IMR-90 (cell line): Measurements from ENCODE around the gene EIF2B5. TPM values are rescaled to one million over a fixed set of nuclear protein-coding genes. Genes with fewer than 3 reads are reported as not detected.

Source experiments
- ATAC-seq: fragments of 200-7000 bp; cut with Tn5 transposase; 2 replicates; pipeline ENCODE4 v1.9.1; 2020; ENCODE audit warnings: low read depth, mild to moderate bottlenecking, moderate library complexity
- BruUV-seq: library from RNA; stranded (reverse); fragments of 400-500 nt; replicated peaks from 2 replicates; lab custom pipeline; 2021; lab: Mats Ljungman, UMichigan
- CTCF ChIA-PET: fragments of 300-600 bp; formaldehyde crosslinking; extraction: SDS; loops from one replicate; lab custom pipeline; 2021; ENCODE audit warnings: antibody characterized with exemption; lab: Yijun Ruan, JAX
- POLR2A ChIA-PET: fragments of 300-600 bp; sonication (Branson Sonifier 250); formaldehyde crosslinking; loops from one replicate; lab custom pipeline; 2022; ENCODE audit warnings: antibody characterized with exemption; ENCODE audit not compliant: unreplicated experiment; lab: Charles Lee
- DNase-seq: peaks from one replicate; pipeline ENCODE4 v3.0.0; 2013
- H2AFZ ChIP-seq: replicated peaks from 2 replicates; pipeline ENCODE3; 2013; ENCODE audit warnings: low read length, mild to moderate bottlenecking; ENCODE audit not compliant: poor library complexity
- H2AK5ac ChIP-seq: 2 replicates; pipeline ENCODE4 v1.6.1; 2013; ENCODE audit warnings: low read depth, low read length, inconsistent platforms
- H2AK9ac ChIP-seq: replicated peaks from 2 replicates; pipeline ENCODE3; 2013; ENCODE audit warnings: mild to moderate bottlenecking, low read depth, low read length, moderate library complexity; ENCODE audit not compliant: poor library complexity
- H2BK120ac ChIP-seq: 2 replicates; pipeline ENCODE4 v1.6.1; 2013; ENCODE audit warnings: low read depth, low read length, inconsistent platforms
- H2BK15ac ChIP-seq: 3 replicates; pipeline ENCODE4 v1.6.1; 2013; ENCODE audit warnings: low read depth, low read length, inconsistent platforms
- H2BK20ac ChIP-seq: 2 replicates; pipeline ENCODE4 v1.6.1; 2013; ENCODE audit warnings: low read depth, mild to moderate bottlenecking, inconsistent platforms, low read length, moderate library complexity
- H2BK5ac ChIP-seq: 2 replicates; pipeline ENCODE4 v1.6.1; 2013; ENCODE audit warnings: mild to moderate bottlenecking, low read depth, low read length, inconsistent platforms; ENCODE audit not compliant: poor library complexity, severe bottlenecking
- H3K14ac ChIP-seq: replicated peaks from 2 replicates; pipeline ENCODE4 v1.6.1; 2013; ENCODE audit warnings: low read depth, low read length, inconsistent platforms
- H3K18ac ChIP-seq: 2 replicates; pipeline ENCODE4 v1.6.1; 2013; ENCODE audit warnings: low read depth, low read length, control low read depth
- H3K23ac ChIP-seq: 2 replicates; pipeline ENCODE4 v1.6.1; 2013; ENCODE audit warnings: low read depth, low read length, inconsistent platforms
- H3K27ac ChIP-seq: 2 replicates; pipeline ENCODE4 v1.5.1; 2013; ENCODE audit warnings: mild to moderate bottlenecking, control low read depth, low read length; ENCODE audit not compliant: insufficient read depth
- H3K27me3 ChIP-seq: 2 replicates; pipeline ENCODE4 v1.6.1; 2013; ENCODE audit warnings: low read length; ENCODE audit not compliant: control insufficient read depth, insufficient read depth
- H3K36me3 ChIP-seq: 2 replicates; pipeline ENCODE4 v1.6.1; 2013; ENCODE audit warnings: low read length, mixed read lengths; ENCODE audit not compliant: control insufficient read depth, insufficient read depth
- H3K4ac ChIP-seq: 2 replicates; pipeline ENCODE4 v1.6.1; 2013; ENCODE audit warnings: low read depth, low read length, inconsistent platforms
- H3K4me1 ChIP-seq: 2 replicates; pipeline ENCODE4 v1.6.1; 2013; ENCODE audit warnings: low read length, mixed read lengths; ENCODE audit not compliant: control insufficient read depth, insufficient read depth
- H3K4me2 ChIP-seq: 2 replicates; pipeline ENCODE4 v1.6.1; 2013; ENCODE audit warnings: low read depth, mild to moderate bottlenecking, control low read depth, low read length, moderate library complexity
- H3K4me3 ChIP-seq: 2 replicates; pipeline ENCODE4 v1.5.1; 2013; ENCODE audit warnings: low read depth, mild to moderate bottlenecking, control low read depth, low read length, moderate library complexity; ENCODE audit not compliant: insufficient read depth
- H3K56ac ChIP-seq: 2 replicates; pipeline ENCODE4 v1.6.1; 2013; ENCODE audit warnings: low read length, inconsistent platforms; ENCODE audit not compliant: insufficient read depth; ENCODE audit errors: extremely low read depth
- H3K79me1 ChIP-seq, 2 experiments: 2 replicates each; pipeline ENCODE4 v1.6.1; 2013; ENCODE audit warnings: low read length in 2 of 2, inconsistent platforms in 1 of 2, low read depth in 1 of 2
- H3K9ac ChIP-seq: 2 replicates; pipeline ENCODE4 v1.6.1; 2013; ENCODE audit warnings: low read depth, low read length, control low read depth
- H3K9me1 ChIP-seq: 2 replicates; pipeline ENCODE4 v1.6.1; 2013; ENCODE audit warnings: low read length, inconsistent platforms; ENCODE audit not compliant: insufficient read depth
- H3K9me3 ChIP-seq: 2 replicates; pipeline ENCODE4 v1.6.1; 2013; ENCODE audit warnings: low read length; ENCODE audit not compliant: control insufficient read depth, insufficient read depth
- H4K20me1 ChIP-seq: 2 replicates; pipeline ENCODE4 v1.6.1; 2013; ENCODE audit warnings: low read length, inconsistent platforms; ENCODE audit not compliant: insufficient read depth
- H4K5ac ChIP-seq: 2 replicates; pipeline ENCODE4 v1.6.1; 2013; ENCODE audit warnings: mild to moderate bottlenecking, low read depth, low read length, control low read depth
- H4K8ac ChIP-seq, 2 experiments: 2 replicates each; pipeline ENCODE4 v1.6.1; 2013; ENCODE audit warnings: low read depth in 2 of 2, low read length in 2 of 2, control low read depth in 1 of 2, inconsistent platforms in 1 of 2
- H4K91ac ChIP-seq: 2 replicates; pipeline ENCODE4 v1.6.1; 2013; ENCODE audit warnings: low read depth, low read length, inconsistent platforms; ENCODE audit not compliant: insufficient read depth
- BHLHE40 ChIP-seq: fragments of 150-350 bp; IDR thresholded peaks from 2 replicates; pipeline ENCODE4 v1.6.1; 2016; ENCODE audit warnings: mild to moderate bottlenecking, low read depth, low read length
- CEBPB ChIP-seq: IDR thresholded peaks from 2 replicates; pipeline ENCODE4 v1.6.1; 2012; ENCODE audit warnings: low read depth, low read length, improper control_type of control experiment
- CHD1 ChIP-seq: IDR thresholded peaks from 2 replicates; pipeline ENCODE4 v1.6.1; 2012; ENCODE audit warnings: low read depth, low read length, improper control_type of control experiment
- CTCF ChIP-seq: conservative IDR thresholded peaks from 2 replicates; pipeline ENCODE4 v1.5.1; 2012; ENCODE audit warnings: mild to moderate bottlenecking, low read depth, low read length, improper control_type of control experiment
- ELK1 ChIP-seq: fragments of 150-350 bp; IDR thresholded peaks from 2 replicates; pipeline ENCODE4 v1.6.1; 2016; ENCODE audit warnings: low read depth, mild to moderate bottlenecking, low read length, moderate library complexity, borderline replicate concordance
- FOS ChIP-seq: fragments of 150-350 bp; IDR thresholded peaks from 2 replicates; pipeline ENCODE4 v1.6.1; 2016; ENCODE audit warnings: low read depth, low read length
- MAFK ChIP-seq: IDR thresholded peaks from 2 replicates; pipeline ENCODE4 v1.6.1; 2012; ENCODE audit warnings: low read depth, low read length, improper control_type of control experiment
- MAZ ChIP-seq: IDR thresholded peaks from 2 replicates; pipeline ENCODE4 v1.6.1; 2012; ENCODE audit warnings: low read depth, mild to moderate bottlenecking, low read length, improper control_type of control experiment, moderate library complexity, borderline replicate concordance
- MXI1 ChIP-seq: IDR thresholded peaks from 2 replicates; pipeline ENCODE4 v1.6.1; 2012; ENCODE audit warnings: low read depth, mild to moderate bottlenecking, low read length, moderate library complexity, borderline replicate concordance
- NFE2L2 ChIP-seq: fragments of 150-350 bp; IDR thresholded peaks from 2 replicates; pipeline ENCODE4 v1.6.1; 2016; ENCODE audit warnings: low read depth, mild to moderate bottlenecking, low read length
- POLR2A ChIP-seq: IDR thresholded peaks from 2 replicates; pipeline ENCODE4 v1.6.1; 2012; ENCODE audit warnings: mild to moderate bottlenecking, low read depth, low read length
- RAD21 ChIP-seq: IDR thresholded peaks from 2 replicates; pipeline ENCODE4 v1.6.1; 2012; ENCODE audit warnings: low read length, improper control_type of control experiment
- RCOR1 ChIP-seq: IDR thresholded peaks from 2 replicates; pipeline ENCODE4 v1.6.1; 2012; ENCODE audit warnings: mild to moderate bottlenecking, low read length, improper control_type of control experiment; ENCODE audit not compliant: insufficient replicate concordance
- RFX5 ChIP-seq: IDR thresholded peaks from 2 replicates; pipeline ENCODE4 v1.8.0; 2012; ENCODE audit warnings: low read depth, mild to moderate bottlenecking, low read length, moderate library complexity
- SMC3 ChIP-seq: fragments of 150-350 bp; IDR thresholded peaks from 2 replicates; pipeline ENCODE4 v1.6.1; 2016; ENCODE audit warnings: low read depth, mild to moderate bottlenecking, antibody characterized with exemption, low read length, moderate library complexity
- USF2 ChIP-seq: fragments of 150-350 bp; IDR thresholded peaks from 2 replicates; pipeline ENCODE4 v1.6.1; 2017; ENCODE audit warnings: mild to moderate bottlenecking, antibody characterized with exemption, low read length, low read depth
- WGBS, 2 experiments: methylation state at CpG; one replicate each; pipeline versions ENCODE4 v1.1.5 to v1.1.7; 2013; ENCODE audit warnings: missing lambda C conversion rate in 2 of 2; ENCODE audit not compliant: insufficient read length in 1 of 2; ENCODE audit errors: extremely low coverage in 2 of 2; 5-methylcytosine and 5-hydroxymethylcytosine counted together
- dilution Hi-C: fragments of 300-500 bp; cut with HindIII; formaldehyde crosslinking; loops from one replicate; pipeline ENCODE4 v1.14.3; 2018; ENCODE audit warnings: low sequenced_read_pairs; ENCODE audit not compliant: unreplicated experiment
- in situ Hi-C: fragments of 300-500 bp; cut with MboI; formaldehyde crosslinking; loops from 3 replicates; pipeline ENCODE4 v1.14.3; 2019; ENCODE audit warnings: low sequenced_read_pairs, inconsistent platforms, mixed read lengths
- intact Hi-C: fragments of 100-400 bp; cut with micrococcal nuclease; formaldehyde crosslinking; loops from 2 replicates; pipeline ENCODE4 v1.10.0; 2022
- polyA plus RNA-seq, 3 experiments: library from polyadenylated mRNA; depleted of rRNA; stranded (reverse); fragments of >200 nt; gene quantifications; 2 replicates each; pipeline ENCODE4 v1.2.3, GENCODE V29; 2012; ENCODE audit warnings: low replicate concordance in 1 of 3
- total RNA-seq: library from RNA; depleted of rRNA; stranded (reverse); fragments of >200 nt; gene quantifications from 2 replicates; pipeline ENCODE4 v1.2.3, GENCODE V29; 2012

The EIF2B5 gene
- total and polyA plus RNA-seq, 2 of the 4 experiments (the other 2 are of a cell fraction): 31.7 to 37.6 TPM

- Histone ChIP-seq H4K5ac (no peak overlapping the region; the same call in 1 of the 2 replicates), H3K27me3 (no peaks in the 10 kb centered on the region), H3K56ac (no peak overlapping the region), H2AK5ac (no peak overlapping the region), H2AFZ (peak overlapping the region; percentile 81), H3K18ac (no peak overlapping the region), H3K4me3 (no peak overlapping the region), H3K36me3 (no peaks in the 10 kb centered on the region), H3K23ac (no peak overlapping the region), H4K8ac (peak overlapping the region in 1 of 2 experiments; percentile 53; a peak in 1 of 4 replicates), H3K9me3 (no peaks in the 10 kb centered on the region), H3K9ac (no peak overlapping the region), H3K14ac (no peak overlapping the region), H3K4me2 (no peak overlapping the region), H2BK20ac (no peak overlapping the region), H2BK15ac (no peak overlapping the region; the same call in 2 of the 3 replicates), H2BK120ac (0 out of 2 replicates have a peak overlapping the region, but pooled peaks have one; percentile 23), H3K27ac (no peak overlapping the region), H3K9me1 (0 out of 2 replicates have a peak, but pooled peaks cover 3% of the 10 kb centered on the region), H2AK9ac (no peak overlapping the region), H2BK5ac (peak overlapping the region; percentile 50), H3K79me1 (no peaks in the 10 kb centered on the region), H3K4me1 (no peaks in the 10 kb centered on the region; the same call in 1 of the 2 replicates), H3K4ac (peak overlapping the region; percentile 61; the same call in 1 of the 2 replicates), H4K20me1 (no peaks in the 10 kb centered on the region), H4K91ac (no peak overlapping the region)
- POLR2A ChIA-PET: no interaction called here
- CTCF ChIA-PET: no interaction called here
- BruUV-seq: no TSS peak
- TF ChIP-seq RFX5 (no peak), CEBPB (no peak), CHD1 (no peak), CTCF (no peak), MXI1 (no peak), BHLHE40 (no peak), FOS (no peak), MAZ (no peak), NFE2L2 (no peak), ELK1 (no peak), SMC3 (no peak), POLR2A (no peak), RCOR1 (no peak), USF2 (no peak), RAD21 (no peak), MAFK (no peak)
- WGBS, 2 experiments: no CpG with 5 or more reads among the region's 3 CpGs
- dilution Hi-C loops (no loop called here), intact Hi-C loops (no loop called here), in situ Hi-C loops (no loop called here)
- ATAC-seq (peak; percentile 48; the same call in 1 of the 2 replicates), DNase-seq (peak; percentile 34)
These were observed 9.2 kb upstream of the EIF2B5 start for GRCh38 chr3:184126006-184126405.
